ENCODE data around the gene SLC41A2. TPM values are rescaled to one million over a fixed set of nuclear protein-coding genes. Genes with fewer than 3 reads are reported as not detected.

Gene SLC41A2
- total RNA-seq, 1 donor from 2014 or later, result 28.6 TPM

DNA sequence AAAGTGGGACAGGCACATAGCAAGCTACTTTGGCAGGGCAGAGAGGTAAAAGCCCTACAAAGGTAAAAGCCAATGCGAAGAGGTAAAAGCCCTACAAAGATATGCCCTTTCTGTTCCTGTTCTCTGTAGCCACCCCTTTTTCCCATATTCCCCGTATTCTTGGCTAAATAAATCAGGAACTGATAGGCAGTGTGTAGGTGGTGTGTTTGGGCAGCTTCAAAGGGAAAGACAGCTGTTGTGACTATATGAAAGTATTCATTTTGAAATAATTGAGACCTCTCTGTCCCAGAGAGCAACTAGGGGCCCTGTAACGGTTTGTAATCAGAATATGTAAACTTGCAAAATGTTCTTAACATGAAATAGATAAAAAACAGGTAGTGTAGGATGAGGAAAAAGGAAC is 11.3 kb upstream of the SLC41A2 start:
- no peak for TF ChIP-seq CTCF (IDR thresholded peaks at IDR 0.05)
- Histone ChIP-seq H3K9me3 (no peaks in the 10 kb centered on the region), H3K36me3 (no peaks in the 10 kb centered on the region), H3K4me1 (no peaks in the 10 kb centered on the region), H3K27me3 (no peaks in the 10 kb centered on the region), H3K4me3 (no peak overlapping the region), H3K27ac (no peak overlapping the region)
- DNase-seq (no peak), ATAC-seq (peak; percentile 33)
- intact Hi-C loops (cut with DNase I), result no loop called here

GRCh38 chr12:104966677-104967076 is 8.6 kb upstream of the SLC41A2 start:
- intact Hi-C loops (cut with DNase I), result no loop called here
- H3K4me3 ChIP-seq, result no peak overlapping the region
- no peaks in the 10 kb centered on the region for H3K36me3 ChIP-seq
- no peaks in the 10 kb centered on the region for H3K9me3 ChIP-seq
- no peak overlapping the region for H3K27ac ChIP-seq
- DNase-seq (no peak), ATAC-seq (no peak)
- H3K27me3 ChIP-seq, result no peaks in the 10 kb centered on the region
- no peak for TF ChIP-seq CTCF (IDR thresholded peaks at IDR 0.05)
- no peaks in the 10 kb centered on the region for H3K4me1 ChIP-seq

DNA sequence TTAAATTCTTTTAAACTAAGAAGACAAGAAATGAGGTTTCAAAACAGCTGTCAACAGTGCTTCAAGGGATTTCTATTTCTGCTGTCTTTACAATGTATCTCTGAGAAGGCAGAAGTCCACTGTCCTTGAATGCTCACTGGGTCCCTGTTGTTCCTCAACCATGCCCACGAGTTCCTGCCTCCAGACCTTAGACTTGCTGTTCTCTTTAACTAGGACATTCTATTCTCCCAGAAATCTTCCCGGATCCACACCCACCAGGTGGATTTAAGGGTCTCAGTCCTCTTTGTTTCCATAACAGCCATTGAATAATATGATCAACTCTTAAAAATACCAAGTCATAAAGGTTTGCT is 6.7 kb upstream of the SLC41A2 start:
- no peak overlapping the region for H3K27ac ChIP-seq
- DNase-seq (no peak), ATAC-seq (no peak)
- H3K9me3 ChIP-seq, result no peaks in the 10 kb centered on the region
- no peaks in the 10 kb centered on the region for H3K4me1 ChIP-seq
- H3K27me3 ChIP-seq, result no peaks in the 10 kb centered on the region
- no peak for TF ChIP-seq CTCF (IDR thresholded peaks at IDR 0.05)
- no peak overlapping the region for H3K4me3 ChIP-seq
- no peaks in the 10 kb centered on the region for H3K36me3 ChIP-seq
- intact Hi-C loops (cut with DNase I), result no loop called here

DNA sequence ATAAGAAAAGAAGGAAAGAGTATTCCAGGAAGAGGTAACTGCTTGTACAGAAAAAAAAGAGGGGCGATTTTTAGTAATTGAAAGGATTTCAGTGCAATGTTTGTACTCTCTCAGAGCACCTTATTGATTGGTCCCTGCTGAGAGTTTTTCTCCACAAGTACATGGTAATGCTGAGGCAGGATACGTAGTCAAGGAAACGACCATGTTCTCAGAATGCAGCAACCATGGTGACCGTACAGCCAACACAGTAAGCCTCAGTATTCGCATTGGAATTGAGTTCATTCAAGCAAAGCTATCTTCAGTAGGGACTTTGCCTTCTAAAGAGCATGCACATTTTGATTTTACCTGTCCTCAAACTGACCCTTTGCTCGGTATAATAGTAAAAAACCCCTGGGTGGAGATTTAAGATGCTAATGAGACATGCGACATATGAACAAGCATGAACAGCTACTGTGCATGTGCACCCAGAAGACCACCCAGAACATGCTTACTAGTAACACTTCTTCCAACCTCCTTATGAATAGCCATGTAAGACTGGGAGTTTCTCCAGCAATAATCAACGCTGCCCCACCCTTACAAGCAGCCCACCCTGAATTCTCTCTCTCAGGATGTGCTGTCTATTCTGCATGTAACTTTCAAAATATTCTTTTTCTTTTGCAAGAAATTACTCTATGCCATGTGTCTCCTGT is 6.2 kb upstream of the SLC41A2 start:
- intact Hi-C loops (cut with DNase I), result no loop called here

DNA sequence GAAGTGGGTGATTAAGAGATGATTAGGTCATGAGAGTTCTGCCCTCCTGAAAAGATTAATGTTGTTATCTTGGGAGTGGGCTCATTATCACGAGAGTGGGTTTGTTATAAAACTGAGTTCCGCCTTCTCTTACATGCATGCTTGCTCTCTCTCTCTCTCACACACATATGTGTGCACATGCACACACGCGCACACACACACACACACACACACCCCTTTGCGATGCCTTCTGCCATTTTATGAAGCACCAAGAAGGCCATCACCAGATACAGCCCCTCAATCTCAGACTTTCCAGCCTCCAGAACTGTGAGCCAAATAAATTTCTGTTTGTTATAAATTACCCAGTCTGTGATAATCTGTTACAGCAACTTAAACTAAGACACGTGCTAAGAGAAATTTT is 5.7 kb upstream of the SLC41A2 start:
- peaks cover 7% of the 10 kb centered on the region for H3K4me1 ChIP-seq
- no peak overlapping the region for H3K27ac ChIP-seq
- TF ChIP-seq CTCF (IDR thresholded peaks at IDR 0.05), result no peak
- no peak overlapping the region for H3K4me3 ChIP-seq
- H3K9me3 ChIP-seq, result no peaks in the 10 kb centered on the region
- ATAC-seq, result no peak
- DNase-seq, result no peak
- intact Hi-C loops (cut with DNase I), result no loop called here
- no peaks in the 10 kb centered on the region for H3K36me3 ChIP-seq
- no peaks in the 10 kb centered on the region for H3K27me3 ChIP-seq

More for the DNA sequence above, 6.2 kb upstream of the SLC41A2 start:
- Histone ChIP-seq H3K4me1 (peaks cover 2% of the 10 kb centered on the region), H3K4me3 (no peak overlapping the region), H3K27ac (no peak overlapping the region), H3K27me3 (no peaks in the 10 kb centered on the region), H3K36me3 (no peaks in the 10 kb centered on the region), H3K9me3 (no peaks in the 10 kb centered on the region)
- no peak for DNase-seq
- no peak for TF ChIP-seq CTCF (IDR thresholded peaks at IDR 0.05)
- ATAC-seq, result no peak

GRCh38 chr12:104960464-104960863 is 2.4 kb upstream of the SLC41A2 start:
- TF ChIP-seq CTCF (IDR thresholded peaks at IDR 0.05), result no peak
- no peak overlapping the region for H3K4me3 ChIP-seq
- no peak overlapping the region for H3K27ac ChIP-seq
- H3K9me3 ChIP-seq, result no peaks in the 10 kb centered on the region
- intact Hi-C loops (cut with DNase I), result no loop called here
- DNase-seq (no peak), ATAC-seq (no peak)
- H3K27me3 ChIP-seq, result no peaks in the 10 kb centered on the region
- peaks cover 9% of the 10 kb centered on the region for H3K4me1 ChIP-seq
- H3K36me3 ChIP-seq, result no peaks in the 10 kb centered on the region

Measured in upper lobe of right lung (tissue), 1 donor.